ENCODE results near the gene CLEC20A. TPM values are rescaled to one million over a fixed set of nuclear protein-coding genes. Genes with fewer than 3 reads are reported as not detected.

The CLEC20A gene
- total and polyA plus RNA-seq, 9 of the 15 experiments (the other 6 are each of a cell fraction or from before 2014, with no cell fraction given) = not detected

GRCh38 chr1:178528953-178529335 lies 32.2 kb upstream of the CLEC20A start:
- no peak overlapping the region for H2AFZ ChIP-seq (ENCODE audit: low read depth, low read length)
- ChIA-PET CTCF (ENCODE audit: low intra/inter-chr PET ratio) (no interaction called here), POLR2A (interaction anchor here (1.0 kb wide), 1 partner anchor 40 kb away, joined by 3 read pairs; no protein-coding TSS in a partner anchor)
- intact Hi-C loops (cut with micrococcal nuclease) (no loop called here), in situ Hi-C loops (cut with MboI) (loop anchor here (25.0 kb wide), 1 partner anchor 833 kb away; the partner anchor contains the start of gene AXDND1)
- TF ChIP-seq ARHGAP35 (IDR thresholded peaks at IDR 0.05; ENCODE audit: partially characterized antibody) (no peak), TRIM24 (IDR thresholded peaks at IDR 0.05) (no peak), HNRNPL (IDR thresholded peaks at IDR 0.05; ENCODE audit: low read depth, low read length) (no peak), GTF3C2 (IDR thresholded peaks at IDR 0.05; ENCODE audit: borderline replicate concordance, extremely low read depth, insufficient read length) (no peak), ESRRB (CRISPR knock-in tag; IDR thresholded peaks at IDR 0.05; ENCODE audit: borderline replicate concordance) (no peak), MTA2 (IDR thresholded peaks at IDR 0.05; ENCODE audit: low read depth) (no peak), E2F6 (IDR thresholded peaks at IDR 0.05; ENCODE audit: borderline replicate concordance in 1 of 2, extremely low read depth in 1 of 2, insufficient read depth in 1 of 2, insufficient read length in 1 of 2, low read depth in 1 of 2, low read length in 1 of 2, poor library complexity in 1 of 2, severe bottlenecking in 1 of 2) (no peak), TCF3 (CRISPR knock-in tag; IDR thresholded peaks at IDR 0.05) (no peak), ZNF133 (CRISPR knock-in tag; IDR thresholded peaks at IDR 0.05) (no peak)
- no peak for DNase-seq (ENCODE audit: extremely low read depth in 1 of 4, low spot score in 3 of 4)
- no peaks in the 10 kb centered on the region for H3K36me3 ChIP-seq (ENCODE audit: control insufficient read depth, insufficient read depth, low read length)
- no peak for FAIRE-seq
- H3K9me1 ChIP-seq (ENCODE audit: control insufficient read depth, insufficient read depth, low read length) = no peaks in the 10 kb centered on the region
- H3K4me2 ChIP-seq (ENCODE audit: insufficient read depth, low read length) = no peak overlapping the region
- H3K27ac ChIP-seq (ENCODE audit: extremely low read depth, low read depth, low read length) = no peak overlapping the region
- no peaks in the 10 kb centered on the region for H3K79me2 ChIP-seq (ENCODE audit: control insufficient read depth, insufficient read depth, low read length)
- no peaks in the 10 kb centered on the region for H3K4me1 ChIP-seq (replicated peaks in 1 of 2; ENCODE audit: control insufficient read depth in 2 of 2, insufficient read depth in 2 of 2, low read length in 2 of 2)
- 0% methylated on average over 4 of the region's 4 CpGs for WGBS (ENCODE audit: insufficient coverage, low coverage, missing lambda C conversion rate)
- H4K20me1 ChIP-seq (replicated peaks; ENCODE audit: control insufficient read depth, insufficient read depth, low read length) = 0 out of 2 replicates have a peak, but pooled peaks cover 3% of the 10 kb centered on the region
- no peaks in the 10 kb centered on the region for H3K9me3 ChIP-seq (replicated peaks; ENCODE audit: control insufficient read depth, insufficient read depth, low read depth, low read length)
- H3K9ac ChIP-seq (ENCODE audit: insufficient read depth in 1 of 2, low read depth in 2 of 2, low read length in 2 of 2) = no peak overlapping the region
- no TSS peak for BruUV-seq (replicated peaks)
- no peak for ATAC-seq
- H3K27me3 ChIP-seq (ENCODE audit: control insufficient read depth in 2 of 2, insufficient read depth in 2 of 2, low read length in 2 of 2) = peaks cover 0 to 20% of the 10 kb centered on the region in 2 experiments; a peak in 1 of 5 replicates
- H3K4me3 ChIP-seq = no peak overlapping the region

All from K562 (cell line).